PC-9 (cell line): ENCODE measurements around the gene DERL3.

Experiments used
- CTCF ChIP-seq: fragments of 200-600 bp; sonication (generic); conservative IDR thresholded peaks from 2 replicates; pipeline ENCODE4 v1.6.1; 2017; ENCODE audit warnings: mixed run types, antibody characterized with exemption, mild to moderate bottlenecking, moderate library complexity
- EZH2 ChIP-seq: fragments of 200-600 bp; sonication (generic); IDR thresholded peaks from 2 replicates; pipeline ENCODE4 v1.8.0; 2017; ENCODE audit warnings: antibody characterized with exemption, low read depth

- TF ChIP-seq EZH2 (no peak), CTCF (no peak)
Measured at GRCh38 chr22:23826510-23827350, 12.1 kb downstream of the DERL3 start.
